Breast epithelium (tissue), 3 donors: ENCODE measurements around the gene COX10.

Experiments
- POLR2A ChIP-seq: fragments of 450-650 bp; IDR thresholded peaks from one replicate; pipeline ENCODE4 v1.6.1; 2016; ENCODE audit warnings: antibody characterized with exemption, mild to moderate bottlenecking, moderate library complexity
- POLR2AphosphoS5 ChIP-seq, 3 donors: sonication (generic); formaldehyde crosslinking; IDR thresholded peaks; one replicate each; pipeline ENCODE4 v1.6.1; 2017; ENCODE audit warnings: antibody characterized with exemption in 3 of 3
- TF ChIP-seq, protein P1 (sequence below), 3 donors: fragments of 450-650 bp; IDR thresholded peaks; one replicate each; pipeline ENCODE4 v1.5.1; 2016 to 2017; ENCODE audit warnings: antibody characterized with exemption in 3 of 3, mild to moderate bottlenecking in 3 of 3, moderate library complexity in 3 of 3

GRCh38 chr17:14204084-14204483 lies 134.8 kb downstream of the COX10 start:
- TF ChIP-seq POLR2A (no peak), POLR2AphosphoS5 (IDR thresholded peaks at IDR 0.05) (no peak)
- TF ChIP-seq, protein P1, sequence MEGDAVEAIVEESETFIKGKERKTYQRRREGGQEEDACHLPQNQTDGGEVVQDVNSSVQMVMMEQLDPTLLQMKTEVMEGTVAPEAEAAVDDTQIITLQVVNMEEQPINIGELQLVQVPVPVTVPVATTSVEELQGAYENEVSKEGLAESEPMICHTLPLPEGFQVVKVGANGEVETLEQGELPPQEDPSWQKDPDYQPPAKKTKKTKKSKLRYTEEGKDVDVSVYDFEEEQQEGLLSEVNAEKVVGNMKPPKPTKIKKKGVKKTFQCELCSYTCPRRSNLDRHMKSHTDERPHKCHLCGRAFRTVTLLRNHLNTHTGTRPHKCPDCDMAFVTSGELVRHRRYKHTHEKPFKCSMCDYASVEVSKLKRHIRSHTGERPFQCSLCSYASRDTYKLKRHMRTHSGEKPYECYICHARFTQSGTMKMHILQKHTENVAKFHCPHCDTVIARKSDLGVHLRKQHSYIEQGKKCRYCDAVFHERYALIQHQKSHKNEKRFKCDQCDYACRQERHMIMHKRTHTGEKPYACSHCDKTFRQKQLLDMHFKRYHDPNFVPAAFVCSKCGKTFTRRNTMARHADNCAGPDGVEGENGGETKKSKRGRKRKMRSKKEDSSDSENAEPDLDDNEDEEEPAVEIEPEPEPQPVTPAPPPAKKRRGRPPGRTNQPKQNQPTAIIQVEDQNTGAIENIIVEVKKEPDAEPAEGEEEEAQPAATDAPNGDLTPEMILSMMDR (IDR thresholded peaks at IDR 0.05), result no peak
